Measurements from ENCODE around the gene ARHGEF38. TPM values are rescaled to one million over a fixed set of nuclear protein-coding genes. Genes with fewer than 3 reads are reported as not detected.

ARHGEF38 gene
- total RNA-seq, 1 donor from 2014 or later: 0.69 TPM

DNA sequence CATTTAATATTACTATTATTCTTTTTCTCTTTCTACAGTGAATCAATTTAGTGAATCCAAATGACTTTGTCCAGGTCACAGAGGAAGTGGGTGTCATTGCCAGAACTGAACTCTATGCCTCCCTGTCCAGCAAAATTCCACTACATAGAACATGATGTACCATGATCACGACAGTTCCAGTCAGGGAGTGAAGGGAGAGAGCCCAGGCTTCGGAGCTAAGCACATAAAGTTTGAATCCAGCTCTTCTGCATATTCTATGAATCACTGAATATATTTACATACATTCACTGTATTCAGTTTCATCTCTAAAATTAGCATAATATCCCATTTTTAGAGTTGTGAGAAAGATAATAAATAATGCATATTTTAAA, 17.4 kb downstream of the ARHGEF38 start:
- Mint-ChIP-seq H3K27me3 (ENCODE audit: low read depth) (no peaks in the 10 kb centered on the region), H3K4me3 (no peak overlapping the region), H3K4me1 (peaks cover 23% of the 10 kb centered on the region), H3K9me3 (no peaks in the 10 kb centered on the region), H3K27ac (no peak overlapping the region), H3K36me3 (no peaks in the 10 kb centered on the region)
- no peak for DNase-seq (ENCODE audit: low spot score in 2 of 2, unreplicated experiment in 2 of 2)
- no peak for TF ChIP-seq CTCF (IDR thresholded peaks at IDR 0.05; ENCODE audit: unreplicated experiment)

- H3K4me3 Mint-ChIP-seq: no peak overlapping the region
- no peak overlapping the region for H3K27ac Mint-ChIP-seq
- no peak for TF ChIP-seq CTCF (IDR thresholded peaks at IDR 0.05; ENCODE audit: unreplicated experiment)
Measured at GRCh38 chr4:105572296-105572695, 19.9 kb downstream of the ARHGEF38 start.

GRCh38 chr4:105586638-105587328, 34.4 kb downstream of the ARHGEF38 start:
- no peak for TF ChIP-seq CTCF (IDR thresholded peaks at IDR 0.05; ENCODE audit: unreplicated experiment)
- DNase-seq (ENCODE audit: low spot score in 2 of 2, unreplicated experiment in 2 of 2): no peak
- H3K27me3 Mint-ChIP-seq (ENCODE audit: low read depth): no peaks in the 10 kb centered on the region
- no peak overlapping the region for H3K4me3 Mint-ChIP-seq
- no peaks in the 10 kb centered on the region for H3K9me3 Mint-ChIP-seq
- H3K27ac Mint-ChIP-seq: no peak overlapping the region
- H3K36me3 Mint-ChIP-seq: no peaks in the 10 kb centered on the region
- H3K4me1 Mint-ChIP-seq: peaks cover 16% of the 10 kb centered on the region

More at GRCh38 chr4:105572296-105572695, 19.9 kb downstream of the ARHGEF38 start:
- DNase-seq (ENCODE audit: low spot score in 2 of 2, unreplicated experiment in 2 of 2): no peak
- H3K36me3 Mint-ChIP-seq: no peaks in the 10 kb centered on the region
- H3K27me3 Mint-ChIP-seq (ENCODE audit: low read depth): no peaks in the 10 kb centered on the region
- H3K9me3 Mint-ChIP-seq: peaks cover 5% of the 10 kb centered on the region
- H3K4me1 Mint-ChIP-seq: peaks cover 7% of the 10 kb centered on the region

GRCh38 chr4:105587841-105588240, 35.4 kb downstream of the ARHGEF38 start:
- TF ChIP-seq CTCF (IDR thresholded peaks at IDR 0.05; ENCODE audit: unreplicated experiment): no peak
- H3K36me3 Mint-ChIP-seq: no peaks in the 10 kb centered on the region
- no peak overlapping the region for H3K27ac Mint-ChIP-seq
- peaks cover 16% of the 10 kb centered on the region for H3K4me1 Mint-ChIP-seq
- DNase-seq (ENCODE audit: low spot score in 2 of 2, unreplicated experiment in 2 of 2): no peak
- H3K27me3 Mint-ChIP-seq (ENCODE audit: low read depth): no peaks in the 10 kb centered on the region
- no peaks in the 10 kb centered on the region for H3K9me3 Mint-ChIP-seq
- H3K4me3 Mint-ChIP-seq: no peak overlapping the region

GRCh38 chr4:105588252-105588651, 35.8 kb downstream of the ARHGEF38 start:
- no peak for TF ChIP-seq CTCF (IDR thresholded peaks at IDR 0.05; ENCODE audit: unreplicated experiment)
- H3K9me3 Mint-ChIP-seq: no peaks in the 10 kb centered on the region
- DNase-seq (ENCODE audit: low spot score in 2 of 2, unreplicated experiment in 2 of 2): no peak

More at GRCh38 chr4:105588252-105588651, 35.8 kb downstream of the ARHGEF38 start:
- Mint-ChIP-seq H3K4me1 (peaks cover 16% of the 10 kb centered on the region), H3K27me3 (ENCODE audit: low read depth) (no peaks in the 10 kb centered on the region), H3K36me3 (no peaks in the 10 kb centered on the region), H3K4me3 (no peak overlapping the region), H3K27ac (no peak overlapping the region)
